H9 (cell line): ENCODE results near the gene NME2. TPM values are rescaled to one million over a fixed set of nuclear protein-coding genes. Genes with fewer than 3 reads are reported as not detected.

Experiments
- DNase-seq: peaks from one replicate; pipeline ENCODE4 v3.0.0-alpha.2; 2017
- H2AFZ ChIP-seq: one replicate; pipeline ENCODE4 v1.6.1; 2013; ENCODE audit warnings: mild to moderate bottlenecking, low read length, control low read depth, moderate library complexity
- H2AK5ac ChIP-seq: 2 replicates; pipeline ENCODE4 v1.6.1; 2013; ENCODE audit warnings: low read length, control low read depth, mixed read lengths; ENCODE audit not compliant: insufficient read length
- H2BK120ac ChIP-seq: one replicate; pipeline ENCODE4 v1.6.1; 2013; ENCODE audit warnings: low read depth, mild to moderate bottlenecking, low read length, control low read depth, inconsistent platforms; ENCODE audit not compliant: poor library complexity, severe bottlenecking
- H2BK12ac ChIP-seq: 2 replicates; pipeline ENCODE4 v1.6.1; 2013; ENCODE audit warnings: low read length, control low read depth, mixed read lengths, low read depth; ENCODE audit not compliant: insufficient read length
- H2BK15ac ChIP-seq: 2 replicates; pipeline ENCODE4 v1.6.1; 2013; ENCODE audit warnings: low read depth, low read length, control low read depth
- H2BK20ac ChIP-seq: one replicate; pipeline ENCODE4 v1.6.1; 2013; ENCODE audit warnings: low read depth, mild to moderate bottlenecking, low read length, control low read depth, inconsistent platforms; ENCODE audit not compliant: poor library complexity, severe bottlenecking
- H2BK5ac ChIP-seq: 2 replicates; pipeline ENCODE4 v1.6.1; 2013; ENCODE audit warnings: low read length, control low read depth, mixed read lengths; ENCODE audit not compliant: insufficient read length
- H3K14ac ChIP-seq: 2 replicates; pipeline ENCODE4 v1.6.1; 2013; ENCODE audit warnings: low read length, control low read depth; ENCODE audit not compliant: insufficient read depth
- H3K18ac ChIP-seq: 2 replicates; pipeline ENCODE4 v1.6.1; 2013; ENCODE audit warnings: low read depth, mild to moderate bottlenecking, mixed read lengths, low read length, control low read depth; ENCODE audit not compliant: insufficient read length
- H3K23ac ChIP-seq: 2 replicates; pipeline ENCODE4 v1.6.1; 2013; ENCODE audit warnings: low read length, control low read depth, mixed read lengths, low read depth; ENCODE audit not compliant: insufficient read length
- H3K23me2 ChIP-seq: 2 replicates; pipeline ENCODE4 v1.6.1; 2013; ENCODE audit warnings: low read depth, mild to moderate bottlenecking, mixed read lengths, low read length, control low read depth; ENCODE audit not compliant: insufficient read length, poor library complexity, severe bottlenecking
- H3K27ac ChIP-seq: 2 replicates; pipeline ENCODE4 v1.5.1; 2013; ENCODE audit warnings: low read length, control low read depth, mixed read lengths, low read depth; ENCODE audit not compliant: insufficient read length
- H3K27me3 ChIP-seq: 2 replicates; pipeline ENCODE4 v1.6.1; 2013; ENCODE audit warnings: low read length, control low read depth, inconsistent platforms; ENCODE audit not compliant: insufficient read depth
- H3K4ac ChIP-seq: 2 replicates; pipeline ENCODE4 v1.6.1; 2013; ENCODE audit warnings: low read depth, mild to moderate bottlenecking, control low read depth, inconsistent platforms, low read length, moderate library complexity
- H3K4me1 ChIP-seq: 2 replicates; pipeline ENCODE4 v1.6.1; 2013; ENCODE audit warnings: low read length, control low read depth, inconsistent platforms; ENCODE audit not compliant: insufficient read depth
- H3K4me2 ChIP-seq: 2 replicates; pipeline ENCODE4 v1.6.1; 2013; ENCODE audit warnings: low read length, control low read depth, mixed read lengths; ENCODE audit not compliant: insufficient read length, insufficient read depth
- H3K56ac ChIP-seq: 2 replicates; pipeline ENCODE4 v1.6.1; 2013; ENCODE audit warnings: low read depth, mild to moderate bottlenecking, mixed read lengths, low read length, control low read depth; ENCODE audit not compliant: insufficient read length
- H3K79me1 ChIP-seq: 2 replicates; pipeline ENCODE4 v1.6.1; 2013; ENCODE audit warnings: low read depth, mild to moderate bottlenecking, moderate library complexity, low read length, control low read depth, inconsistent platforms; ENCODE audit not compliant: insufficient read depth, poor library complexity, severe bottlenecking
- H3K79me2 ChIP-seq: 2 replicates; pipeline ENCODE4 v1.6.1; 2013; ENCODE audit warnings: low read length, control low read depth, inconsistent platforms; ENCODE audit not compliant: insufficient read depth
- H3K9ac ChIP-seq: 2 replicates; pipeline ENCODE4 v1.6.1; 2013; ENCODE audit warnings: low read length, control low read depth, mixed read lengths; ENCODE audit not compliant: insufficient read length; ENCODE audit errors: extremely low read depth
- H3K9me3 ChIP-seq: one replicate; pipeline ENCODE4 v1.6.1; 2013; ENCODE audit warnings: low read depth, low read length, inconsistent platforms; ENCODE audit not compliant: control insufficient read depth
- H3T11ph ChIP-seq: one replicate; pipeline ENCODE4 v1.6.1; 2013; ENCODE audit warnings: mild to moderate bottlenecking, low read length, control low read depth, inconsistent platforms
- H4K20me1 ChIP-seq: one replicate; pipeline ENCODE4 v1.6.1; 2013; ENCODE audit not compliant: control insufficient read depth, insufficient read length, insufficient read depth
- H4K5ac ChIP-seq: 2 replicates; pipeline ENCODE4 v1.6.1; 2013; ENCODE audit warnings: low read depth, mild to moderate bottlenecking, mixed read lengths, low read length, control low read depth; ENCODE audit not compliant: insufficient read length
- H4K8ac ChIP-seq: replicated peaks from 2 replicates; pipeline ENCODE4 v1.6.1; 2013; ENCODE audit warnings: low read length, control low read depth, mixed read lengths, low read depth; ENCODE audit not compliant: insufficient read length
- H4K91ac ChIP-seq: 2 replicates; pipeline ENCODE4 v1.6.1; 2013; ENCODE audit warnings: low read depth, mild to moderate bottlenecking, moderate library complexity, mixed read lengths, low read length, control low read depth; ENCODE audit not compliant: insufficient read length
- H3K27ac Mint-ChIP-seq, 3 experiments: 2 replicates in 2 of 3; 3 replicates in 1 of 3; pipeline ENCODE4 v1.8.0; 2020 to 2021; ENCODE audit warnings: mixed read lengths in 3 of 3, mild to moderate bottlenecking in 1 of 3, moderate library complexity in 1 of 3
- H3K27me3 Mint-ChIP-seq: 2 replicates; pipeline ENCODE4 v1.8.0; 2021; ENCODE audit warnings: low read depth, mild to moderate bottlenecking, moderate library complexity, mixed read lengths
- H3K36me3 Mint-ChIP-seq, 3 experiments: 2 replicates in 2 of 3; 3 replicates in 1 of 3; pipeline ENCODE4 v1.8.0; 2020 to 2021; ENCODE audit warnings: low read depth in 3 of 3, mixed read lengths in 3 of 3; ENCODE audit not compliant: insufficient read depth in 1 of 3
- H3K4me1 Mint-ChIP-seq, 2 experiments: 2 replicates each; pipeline ENCODE4 v1.8.0; 2020; ENCODE audit warnings: mixed read lengths in 2 of 2
- H3K4me3 Mint-ChIP-seq, 2 experiments: 2 replicates in 1 of 2; 3 replicates in 1 of 2; pipeline ENCODE4 v1.8.0; 2020 to 2021; ENCODE audit warnings: mild to moderate bottlenecking in 2 of 2, mixed read lengths in 2 of 2, moderate library complexity in 1 of 2
- H3K9me3 Mint-ChIP-seq, 2 experiments: 2 replicates in 1 of 2; 3 replicates in 1 of 2; pipeline ENCODE4 v1.8.0; 2020; ENCODE audit warnings: mild to moderate bottlenecking in 2 of 2, mixed read lengths in 2 of 2, moderate library complexity in 1 of 2
- CTCF ChIP-seq: fragments of 200-600 bp; sonication (generic); conservative IDR thresholded peaks from 3 replicates; pipeline ENCODE4 v1.8.0; 2021; ENCODE audit warnings: antibody characterized with exemption, mild to moderate bottlenecking
- WGBS: extraction: QIAGEN DNeasy Blood & Tissue Kit; methylation state at CpG from one replicate; pipeline ENCODE4 v1.1.7; 2013; ENCODE audit warnings: missing lambda C conversion rate, low lambda C conversion rate, mixed read lengths; ENCODE audit not compliant: insufficient read length; ENCODE audit errors: extremely low coverage; 5-methylcytosine and 5-hydroxymethylcytosine counted together
- total RNA-seq: library from RNA; stranded (reverse); gene quantifications from 2 replicates; pipeline ENCODE4 v1.2.1, GENCODE V29; 2021

NME2 gene
- total RNA-seq, 1 experiment from 2014 or later: 819 TPM

GRCh38 chr17:51191895-51192294 lies 25.7 kb downstream of the NME2 start:
- no peak overlapping the region for H2BK5ac ChIP-seq
- no peak overlapping the region for H3K14ac ChIP-seq
- no peak overlapping the region for H2AFZ ChIP-seq
- no peaks in the 10 kb centered on the region for H3K4me1 ChIP-seq
- Mint-ChIP-seq H3K27me3 (no peaks in the 10 kb centered on the region), H3K4me1 (no peaks in the 10 kb centered on the region), H3K27ac (no peak overlapping the region), H3K4me3 (no peak overlapping the region), H3K36me3 (peaks cover 16 to 71% (median 65%) of the 10 kb centered on the region in 3 experiments; a peak in 6 of 7 replicates), H3K9me3 (no peaks in the 10 kb centered on the region)
- no peak overlapping the region for H4K8ac ChIP-seq
- H3K18ac ChIP-seq: no peak overlapping the region
- no peak overlapping the region for H2BK20ac ChIP-seq
- H2AK5ac ChIP-seq: no peak overlapping the region
- H2BK15ac ChIP-seq: no peak overlapping the region
- no peak for TF ChIP-seq CTCF
- no peak overlapping the region for H4K5ac ChIP-seq
- no peak overlapping the region for H3T11ph ChIP-seq
- H3K23me2 ChIP-seq: no peaks in the 10 kb centered on the region
- no peaks in the 10 kb centered on the region for H3K79me1 ChIP-seq
- no peak overlapping the region for H3K23ac ChIP-seq
- H3K4ac ChIP-seq: no peak overlapping the region
- no peak overlapping the region for H3K9ac ChIP-seq
- no peaks in the 10 kb centered on the region for H4K20me1 ChIP-seq
- H3K9me3 ChIP-seq: no peaks in the 10 kb centered on the region
- H3K27me3 ChIP-seq: no peaks in the 10 kb centered on the region
- no CpG with 5 or more reads among the region's 2 CpGs for WGBS
- H3K27ac ChIP-seq: no peak overlapping the region
- H3K56ac ChIP-seq: no peak overlapping the region
- no peak overlapping the region for H4K91ac ChIP-seq
- H2BK12ac ChIP-seq: no peak overlapping the region
- H2BK120ac ChIP-seq: no peak overlapping the region
- no peak for DNase-seq
- H3K4me2 ChIP-seq: no peak overlapping the region
- no peaks in the 10 kb centered on the region for H3K79me2 ChIP-seq
